Measurements from ENCODE around the gene PDE5A.

GRCh38 chr4:119676101-119676500 lies 47.5 kb upstream of the PDE5A start:
- TF ChIP-seq, protein P1, sequence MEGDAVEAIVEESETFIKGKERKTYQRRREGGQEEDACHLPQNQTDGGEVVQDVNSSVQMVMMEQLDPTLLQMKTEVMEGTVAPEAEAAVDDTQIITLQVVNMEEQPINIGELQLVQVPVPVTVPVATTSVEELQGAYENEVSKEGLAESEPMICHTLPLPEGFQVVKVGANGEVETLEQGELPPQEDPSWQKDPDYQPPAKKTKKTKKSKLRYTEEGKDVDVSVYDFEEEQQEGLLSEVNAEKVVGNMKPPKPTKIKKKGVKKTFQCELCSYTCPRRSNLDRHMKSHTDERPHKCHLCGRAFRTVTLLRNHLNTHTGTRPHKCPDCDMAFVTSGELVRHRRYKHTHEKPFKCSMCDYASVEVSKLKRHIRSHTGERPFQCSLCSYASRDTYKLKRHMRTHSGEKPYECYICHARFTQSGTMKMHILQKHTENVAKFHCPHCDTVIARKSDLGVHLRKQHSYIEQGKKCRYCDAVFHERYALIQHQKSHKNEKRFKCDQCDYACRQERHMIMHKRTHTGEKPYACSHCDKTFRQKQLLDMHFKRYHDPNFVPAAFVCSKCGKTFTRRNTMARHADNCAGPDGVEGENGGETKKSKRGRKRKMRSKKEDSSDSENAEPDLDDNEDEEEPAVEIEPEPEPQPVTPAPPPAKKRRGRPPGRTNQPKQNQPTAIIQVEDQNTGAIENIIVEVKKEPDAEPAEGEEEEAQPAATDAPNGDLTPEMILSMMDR (optimal IDR thresholded peaks at IDR 0.05 in 1 of 3, IDR thresholded peaks at IDR 0.05 in 1 of 3, conservative IDR thresholded peaks at IDR 0.05 in 1 of 3; ENCODE audit: extremely low read depth in 1 of 3, insufficient read depth in 2 of 3, low read length in 3 of 3), result no peak
- TF ChIP-seq EZH2 (IDR thresholded peaks at IDR 0.05; ENCODE audit: low read length), result no peak

Measured in keratinocyte (primary cell).